Tibial nerve (tissue), 4 donors: Measurements from ENCODE around the gene MSL3B.

Experiments used
- DNase-seq, 2 donors: peaks; one replicate each; pipeline ENCODE4 v3.0.0-alpha.2; 2019; ENCODE audit warnings: low spot score in 2 of 2
- H3K27ac ChIP-seq, 4 donors: fragments of 200-600 bp; sonication (generic) in 3 of 4; one replicate each; pipeline ENCODE4 v1.5.1; 2017 to 2019; ENCODE audit warnings: mild to moderate bottlenecking in 1 of 4
- H3K27me3 ChIP-seq, 2 donors: fragments of 200-600 bp; sonication (generic) in 1 of 2; one replicate each; pipeline versions ENCODE4 v1.5.1 to v1.6.0; 2017 to 2019
- H3K36me3 ChIP-seq, 3 donors: fragments of 200-600 bp; sonication (generic); one replicate each; pipeline ENCODE4 v1.5.1; 2018 to 2019
- H3K4me1 ChIP-seq, 4 donors: fragments of 200-600 bp; sonication (generic) in 3 of 4; one replicate each; pipeline ENCODE4 v1.5.1; 2017 to 2019
- H3K4me3 ChIP-seq, 4 donors: fragments of 200-600 bp; sonication (generic) in 3 of 4; one replicate each; pipeline ENCODE4 v1.5.1; 2017 to 2019; ENCODE audit warnings: mild to moderate bottlenecking in 1 of 4, moderate library complexity in 1 of 4
- H3K9me3 ChIP-seq, 4 donors: fragments of 200-600 bp; sonication (generic) in 3 of 4; one replicate each; pipeline ENCODE4 v1.5.1; 2017 to 2019
- EP300 ChIP-seq, 2 donors: sonication (generic); formaldehyde crosslinking; IDR thresholded peaks; one replicate each; pipeline ENCODE4 v1.6.1; 2017; ENCODE audit warnings: antibody characterized with exemption in 2 of 2, mild to moderate bottlenecking in 1 of 2
- POLR2A ChIP-seq, 2 donors: fragments of 450-650 bp; IDR thresholded peaks; one replicate each; pipeline ENCODE4 v1.6.1; 2017; ENCODE audit warnings: antibody characterized with exemption in 2 of 2, mild to moderate bottlenecking in 2 of 2, moderate library complexity in 2 of 2
- WGBS, 2 donors: methylation state at CpG; one replicate each; pipeline ENCODE4 v1.1.5; 2018; 5-methylcytosine and 5-hydroxymethylcytosine counted together
- TF ChIP-seq, protein P1 (sequence below), 5 experiments: fragments of 200-600 bp in 3 of 5; fragments of 450-650 bp in 2 of 5; sonication (generic) in 3 of 5; IDR thresholded peaks; one replicate each; pipeline ENCODE4 v1.5.1; 2016 to 2019; ENCODE audit warnings: antibody characterized with exemption in 5 of 5, mild to moderate bottlenecking in 3 of 5, moderate library complexity in 2 of 5

Gene MSL3B

DNA sequence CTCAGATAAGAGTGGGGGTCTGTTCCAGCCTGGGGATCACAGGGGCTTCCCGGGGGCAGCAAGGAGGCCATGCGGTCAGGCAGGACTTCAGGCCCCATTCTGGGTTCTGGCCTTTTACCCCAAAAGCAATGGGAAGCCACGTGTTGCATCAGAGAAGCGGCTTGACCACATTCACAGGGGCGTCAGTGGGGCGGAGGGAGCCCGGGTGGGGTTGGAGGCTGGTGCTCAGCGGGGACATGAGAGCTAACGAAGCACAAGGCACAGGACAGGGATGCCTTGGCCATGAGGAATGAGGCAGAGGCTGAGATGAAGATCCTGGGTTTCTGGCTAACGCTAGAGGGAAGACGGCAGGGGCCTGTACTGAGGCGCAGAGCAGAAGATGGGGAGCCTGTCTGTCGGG is 19.9 kb downstream of the MSL3B start:
- no peak overlapping the region for H3K4me3 ChIP-seq
- H3K4me1 ChIP-seq = peaks cover 0 to 2% (median 0%) of the 10 kb centered on the region in 4 donors
- no peaks in the 10 kb centered on the region for H3K9me3 ChIP-seq
- H3K27me3 ChIP-seq = no peaks in the 10 kb centered on the region
- H3K27ac ChIP-seq = no peak overlapping the region
- 94 to 96% methylated on average over 13 of the region's 13 CpGs for WGBS, 2 donors
- no peak for DNase-seq
- TF ChIP-seq POLR2A (IDR thresholded peaks at IDR 0.05) (no peak), EP300 (IDR thresholded peaks at IDR 0.05) (no peak)
- TF ChIP-seq, protein P1, sequence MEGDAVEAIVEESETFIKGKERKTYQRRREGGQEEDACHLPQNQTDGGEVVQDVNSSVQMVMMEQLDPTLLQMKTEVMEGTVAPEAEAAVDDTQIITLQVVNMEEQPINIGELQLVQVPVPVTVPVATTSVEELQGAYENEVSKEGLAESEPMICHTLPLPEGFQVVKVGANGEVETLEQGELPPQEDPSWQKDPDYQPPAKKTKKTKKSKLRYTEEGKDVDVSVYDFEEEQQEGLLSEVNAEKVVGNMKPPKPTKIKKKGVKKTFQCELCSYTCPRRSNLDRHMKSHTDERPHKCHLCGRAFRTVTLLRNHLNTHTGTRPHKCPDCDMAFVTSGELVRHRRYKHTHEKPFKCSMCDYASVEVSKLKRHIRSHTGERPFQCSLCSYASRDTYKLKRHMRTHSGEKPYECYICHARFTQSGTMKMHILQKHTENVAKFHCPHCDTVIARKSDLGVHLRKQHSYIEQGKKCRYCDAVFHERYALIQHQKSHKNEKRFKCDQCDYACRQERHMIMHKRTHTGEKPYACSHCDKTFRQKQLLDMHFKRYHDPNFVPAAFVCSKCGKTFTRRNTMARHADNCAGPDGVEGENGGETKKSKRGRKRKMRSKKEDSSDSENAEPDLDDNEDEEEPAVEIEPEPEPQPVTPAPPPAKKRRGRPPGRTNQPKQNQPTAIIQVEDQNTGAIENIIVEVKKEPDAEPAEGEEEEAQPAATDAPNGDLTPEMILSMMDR (IDR thresholded peaks at IDR 0.05) = no peak
- H3K36me3 ChIP-seq = no peaks in the 10 kb centered on the region

DNA sequence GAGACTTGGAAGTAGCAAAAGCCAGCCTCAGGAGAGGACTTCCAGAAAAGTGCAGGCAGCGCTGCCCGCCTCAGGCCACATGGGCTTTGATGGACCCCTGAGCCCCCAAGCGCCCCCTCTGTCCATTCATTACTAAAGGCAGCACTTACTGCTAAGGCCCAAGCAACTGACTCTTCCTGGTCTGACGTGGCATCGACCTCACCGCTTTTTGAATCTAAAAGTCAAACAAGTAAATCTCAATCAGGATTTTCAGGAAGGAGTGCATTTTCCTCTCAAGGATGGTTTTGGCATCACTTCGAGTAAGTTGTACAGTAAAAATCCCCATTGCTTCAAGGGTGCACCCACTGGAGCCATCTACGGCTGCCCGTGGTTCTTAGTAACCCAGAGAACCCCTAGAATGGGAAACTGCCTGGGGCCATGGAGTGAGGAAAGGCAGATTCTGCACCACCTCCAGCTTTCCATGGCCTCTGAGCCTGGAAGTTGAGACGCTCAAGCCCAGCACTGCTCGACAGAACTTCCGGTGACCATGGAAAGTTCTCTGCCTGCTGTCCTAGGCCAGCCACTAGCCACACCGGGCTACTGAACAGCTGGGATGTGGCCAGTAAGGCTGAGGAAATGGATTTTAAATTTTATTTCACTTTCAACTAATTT is 20.8 kb downstream of the MSL3B start:
- Histone ChIP-seq H3K36me3 (no peaks in the 10 kb centered on the region), H3K9me3 (no peaks in the 10 kb centered on the region), H3K4me3 (no peak overlapping the region), H3K4me1 (no peaks in the 10 kb centered on the region), H3K27me3 (no peaks in the 10 kb centered on the region), H3K27ac (no peak overlapping the region)
- TF ChIP-seq, protein P1 (IDR thresholded peaks at IDR 0.05) = no peak
- no peak for TF ChIP-seq EP300 (IDR thresholded peaks at IDR 0.05)
- no peak for TF ChIP-seq POLR2A (IDR thresholded peaks at IDR 0.05)
- WGBS, 2 donors = 95 to 98% methylated on average over 13 of the region's 13 CpGs
- no peak for DNase-seq

DNA sequence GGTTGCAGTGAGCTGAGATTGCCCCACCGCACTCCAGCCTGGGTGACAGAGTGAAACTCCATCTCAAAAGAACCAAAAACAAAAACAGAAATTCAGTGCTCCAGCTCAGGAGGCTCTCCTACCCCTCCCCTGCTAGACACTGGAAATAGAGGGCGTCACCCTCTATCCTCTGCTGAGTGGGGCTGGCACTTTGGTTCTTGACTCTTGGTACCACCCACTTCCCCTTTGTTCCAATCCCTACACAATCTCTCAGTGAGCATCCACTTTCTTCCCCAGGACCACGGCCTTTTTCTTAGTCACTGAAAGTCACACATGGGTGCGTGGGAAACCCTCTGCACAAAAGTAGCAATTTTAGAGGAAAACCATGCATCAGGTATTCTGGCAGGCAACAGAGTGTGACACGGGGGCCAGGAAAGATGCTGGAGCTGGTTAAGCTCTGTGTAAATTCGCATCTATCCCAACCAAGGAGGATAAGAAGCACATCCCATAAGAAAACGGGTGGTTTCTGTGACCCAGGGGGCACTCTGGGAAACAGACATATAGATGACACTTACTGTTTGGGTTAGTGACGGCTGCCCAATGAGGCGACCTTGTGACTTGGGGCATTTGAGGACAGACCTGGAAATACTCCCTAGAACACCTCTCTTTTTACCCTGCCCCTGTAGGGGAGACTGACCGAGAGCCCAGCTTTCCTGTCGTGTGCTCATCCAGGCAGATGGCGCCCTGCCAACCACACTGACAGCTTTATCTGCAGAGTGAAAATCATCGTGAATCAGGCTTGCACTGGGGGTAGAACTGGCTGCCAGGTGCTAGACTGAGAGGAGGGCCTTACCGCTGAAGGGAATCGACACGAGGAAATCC is 21.6 kb downstream of the MSL3B start:
- H3K4me3 ChIP-seq = no peak overlapping the region
- 85 to 87% methylated on average over 16 of the region's 16 CpGs for WGBS, 2 donors
- H3K27ac ChIP-seq = no peak overlapping the region
- no peaks in the 10 kb centered on the region for H3K36me3 ChIP-seq
- TF ChIP-seq POLR2A (IDR thresholded peaks at IDR 0.05) (no peak), EP300 (IDR thresholded peaks at IDR 0.05) (no peak)
- TF ChIP-seq, protein P1 (IDR thresholded peaks at IDR 0.05) = no peak
- no peaks in the 10 kb centered on the region for H3K27me3 ChIP-seq
- DNase-seq = no peak
- no peaks in the 10 kb centered on the region for H3K4me1 ChIP-seq
- H3K9me3 ChIP-seq = no peaks in the 10 kb centered on the region

DNA sequence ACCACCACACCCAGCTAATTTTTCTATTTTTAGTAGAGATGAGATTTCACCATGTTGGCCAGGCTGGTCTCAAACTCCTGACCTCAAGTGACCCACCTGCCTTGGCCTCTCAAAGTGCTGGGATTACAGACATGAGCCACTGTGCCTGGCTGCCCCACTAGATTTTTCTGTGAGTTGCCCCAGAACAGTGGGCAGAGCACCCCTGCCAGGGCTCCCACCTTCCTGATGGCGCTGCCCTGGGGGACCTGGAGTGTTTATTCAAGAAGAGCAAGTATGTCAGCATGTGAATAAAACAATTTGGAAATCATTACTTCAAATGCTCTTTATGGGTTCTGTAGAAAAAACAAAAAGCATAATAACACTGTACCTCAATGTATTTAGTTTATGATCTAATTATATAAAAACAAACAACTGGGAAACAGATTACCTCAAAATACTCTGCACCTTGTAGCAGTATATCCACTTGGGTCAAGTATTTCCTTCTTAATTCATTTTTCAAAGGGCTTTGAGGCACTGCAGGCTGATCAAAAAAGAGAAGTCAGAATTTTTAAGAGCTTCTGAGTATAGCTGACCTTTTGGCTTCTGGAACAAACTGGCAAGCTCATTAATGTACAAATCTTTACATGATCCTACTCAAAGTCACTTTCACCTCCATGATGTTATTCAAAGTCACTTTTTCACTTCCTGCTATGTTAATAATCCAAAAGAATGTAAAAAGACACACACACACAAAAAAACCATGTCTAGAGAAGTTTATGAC is 22.7 kb downstream of the MSL3B start:
- TF ChIP-seq POLR2A (IDR thresholded peaks at IDR 0.05) (no peak), EP300 (IDR thresholded peaks at IDR 0.05) (no peak)
- TF ChIP-seq, protein P1 (IDR thresholded peaks at IDR 0.05) = no peak
- WGBS, 2 donors = 100% methylated on average over 1 of the region's 1 CpG
- DNase-seq = no peak
- H3K4me1 ChIP-seq = no peaks in the 10 kb centered on the region
- no peak overlapping the region for H3K4me3 ChIP-seq
- H3K27ac ChIP-seq = no peak overlapping the region
- H3K9me3 ChIP-seq = no peaks in the 10 kb centered on the region
- H3K27me3 ChIP-seq = no peaks in the 10 kb centered on the region
- H3K36me3 ChIP-seq = no peaks in the 10 kb centered on the region
